Tibial artery (tissue), 4 donors: ENCODE measurements around the gene OPRM1.
"Not testable (repeated sequence)": the region's sequence is repeated elsewhere in the genome, so short reads cannot be mapped to it uniquely, and the experiment has no call there.

Source experiments
- DNase-seq, 2 donors: peaks; one replicate each; pipeline ENCODE4 v3.0.0-alpha.2; 2019
- H3K27ac ChIP-seq, 2 donors: fragments of 200-600 bp; sonication (generic) in 1 of 2; 1 replicate in 1 of 2; 2 replicates in 1 of 2; pipeline ENCODE4 v1.5.1; 2018 to 2019; ENCODE audit warnings: mild to moderate bottlenecking in 1 of 2
- H3K27me3 ChIP-seq, 2 donors: fragments of 200-600 bp; sonication (generic) in 1 of 2; one replicate each; pipeline versions ENCODE4 v1.5.1 to v1.6.0; 2016 to 2019
- H3K36me3 ChIP-seq, 3 donors: fragments of 200-600 bp; sonication (generic) in 2 of 3; one replicate each; pipeline ENCODE4 v1.5.1; 2016 to 2019; ENCODE audit warnings: mild to moderate bottlenecking in 2 of 3
- H3K4me1 ChIP-seq, 4 donors: fragments of 200-600 bp; sonication (generic) in 2 of 4; 1 replicate in 3 of 4; 2 replicates in 1 of 4; pipeline ENCODE4 v1.5.1; 2016 to 2019
- H3K4me3 ChIP-seq, 2 donors: fragments of 200-600 bp; sonication (generic) in 1 of 2; 1 replicate in 1 of 2; 2 replicates in 1 of 2; pipeline ENCODE4 v1.5.1; 2018 to 2019; ENCODE audit warnings: mild to moderate bottlenecking in 2 of 2
- H3K9me3 ChIP-seq, 3 donors: fragments of 200-600 bp; sonication (generic) in 1 of 3; one replicate each; pipeline ENCODE4 v1.5.1; 2016 to 2019
- intact Hi-C: fragments of 100-400 bp; cut with DNase I; formaldehyde crosslinking; loops from one replicate; pipeline ENCODE4 v1.15.0; 2023; ENCODE audit warnings: low total_unique reads
- TF ChIP-seq, protein P1 (sequence below), 2 experiments: fragments of 200-600 bp in 1 of 2; fragments of 450-650 bp in 1 of 2; IDR thresholded peaks; one replicate each; pipeline ENCODE4 v1.5.1; 2017 to 2019; ENCODE audit warnings: antibody characterized with exemption in 2 of 2, mild to moderate bottlenecking in 1 of 2, moderate library complexity in 1 of 2

The OPRM1 gene

GRCh38 chr6:154169193-154169847, 130.3 kb downstream of the OPRM1 start:
- intact Hi-C loops = no loop called here
- TF ChIP-seq, protein P1, sequence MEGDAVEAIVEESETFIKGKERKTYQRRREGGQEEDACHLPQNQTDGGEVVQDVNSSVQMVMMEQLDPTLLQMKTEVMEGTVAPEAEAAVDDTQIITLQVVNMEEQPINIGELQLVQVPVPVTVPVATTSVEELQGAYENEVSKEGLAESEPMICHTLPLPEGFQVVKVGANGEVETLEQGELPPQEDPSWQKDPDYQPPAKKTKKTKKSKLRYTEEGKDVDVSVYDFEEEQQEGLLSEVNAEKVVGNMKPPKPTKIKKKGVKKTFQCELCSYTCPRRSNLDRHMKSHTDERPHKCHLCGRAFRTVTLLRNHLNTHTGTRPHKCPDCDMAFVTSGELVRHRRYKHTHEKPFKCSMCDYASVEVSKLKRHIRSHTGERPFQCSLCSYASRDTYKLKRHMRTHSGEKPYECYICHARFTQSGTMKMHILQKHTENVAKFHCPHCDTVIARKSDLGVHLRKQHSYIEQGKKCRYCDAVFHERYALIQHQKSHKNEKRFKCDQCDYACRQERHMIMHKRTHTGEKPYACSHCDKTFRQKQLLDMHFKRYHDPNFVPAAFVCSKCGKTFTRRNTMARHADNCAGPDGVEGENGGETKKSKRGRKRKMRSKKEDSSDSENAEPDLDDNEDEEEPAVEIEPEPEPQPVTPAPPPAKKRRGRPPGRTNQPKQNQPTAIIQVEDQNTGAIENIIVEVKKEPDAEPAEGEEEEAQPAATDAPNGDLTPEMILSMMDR (IDR thresholded peaks at IDR 0.05) = no peak
- Histone ChIP-seq H3K9me3 (no peaks in the 10 kb centered on the region), H3K36me3 (no peaks in the 10 kb centered on the region), H3K4me1 (peaks cover 0 to 5% (median 2%) of the 10 kb centered on the region in 4 donors), H3K27me3 (no peaks in the 10 kb centered on the region), H3K27ac (no peak overlapping the region), H3K4me3 (no peak overlapping the region)
- DNase-seq = no peak

- Histone ChIP-seq H3K4me3 (no peak overlapping the region), H3K9me3 (no peaks in the 10 kb centered on the region), H3K27ac (no peak overlapping the region), H3K36me3 (no peaks in the 10 kb centered on the region), H3K4me1 (peaks cover 0 to under 1% (median 0%) of the 10 kb centered on the region in 4 donors), H3K27me3 (no peaks in the 10 kb centered on the region)
- intact Hi-C loops = no loop called here
- DNase-seq = no peak
- TF ChIP-seq, protein P1 (IDR thresholded peaks at IDR 0.05) = no peak
Observed at GRCh38 chr6:154170106-154170505, 131.1 kb downstream of the OPRM1 start.

- H3K9me3 ChIP-seq, H3K27me3 ChIP-seq, H3K4me1 ChIP-seq, H3K36me3 ChIP-seq, H3K4me3 ChIP-seq, intact Hi-C loops, DNase-seq, H3K27ac ChIP-seq: not testable (repeated sequence)
Observed at GRCh38 chr6:154172393-154172792, 133.4 kb downstream of the OPRM1 start.

DNA sequence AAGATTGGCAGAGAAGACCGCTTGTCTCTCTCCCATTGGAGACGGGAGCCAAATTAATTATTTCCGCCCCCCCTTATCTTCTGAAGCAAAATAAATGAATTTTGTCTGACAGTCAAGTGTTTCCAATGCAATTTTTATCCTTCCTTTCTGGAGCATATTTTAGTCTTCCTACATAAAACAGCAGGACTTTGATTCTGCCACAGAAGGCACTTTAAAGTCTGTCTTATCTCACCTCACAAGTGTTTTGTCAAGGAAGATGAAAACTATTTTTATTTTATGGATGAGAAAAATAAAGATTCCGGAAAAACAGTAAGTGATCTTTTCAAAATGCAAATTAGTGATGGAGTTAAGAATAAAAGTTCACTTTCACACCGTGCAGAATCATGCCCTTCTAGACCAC, 140.4 kb downstream of the OPRM1 start:
- TF ChIP-seq, protein P1 (IDR thresholded peaks at IDR 0.05) = no peak
- H3K4me3 ChIP-seq = no peak overlapping the region
- intact Hi-C loops = no loop called here
- H3K4me1 ChIP-seq = no peaks in the 10 kb centered on the region
- no peaks in the 10 kb centered on the region for H3K27me3 ChIP-seq
- no peak overlapping the region for H3K27ac ChIP-seq
- no peaks in the 10 kb centered on the region for H3K36me3 ChIP-seq
- no peak for DNase-seq
- H3K9me3 ChIP-seq = peaks cover 0 to 17% (median 0%) of the 10 kb centered on the region in 3 donors

DNA sequence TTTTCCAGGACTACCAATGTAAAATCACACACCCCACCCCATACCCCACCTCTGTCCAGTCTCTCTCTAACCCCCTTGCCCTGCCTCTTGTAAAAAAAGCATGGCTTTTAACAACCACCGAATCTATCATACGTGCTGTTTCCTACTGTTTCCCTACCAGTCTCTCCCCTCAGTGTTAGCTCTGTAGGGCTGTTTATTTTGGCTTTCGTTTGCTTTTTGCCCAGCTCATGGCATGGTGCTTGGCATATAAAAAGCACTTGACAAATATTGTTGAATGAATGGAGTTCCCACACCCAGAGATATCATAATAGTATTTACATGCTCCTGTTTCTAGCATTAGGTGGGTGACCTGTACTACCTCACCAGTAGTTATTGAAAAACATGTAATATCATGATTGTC, 148.2 kb downstream of the OPRM1 start:
- H3K27me3 ChIP-seq = no peaks in the 10 kb centered on the region
- peaks cover 0 to 12% (median 0%) of the 10 kb centered on the region in 3 donors for H3K9me3 ChIP-seq
- no peak for DNase-seq
- TF ChIP-seq, protein P1 (IDR thresholded peaks at IDR 0.05) = no peak
- H3K27ac ChIP-seq = no peak overlapping the region
- intact Hi-C loops = no loop called here
- no peaks in the 10 kb centered on the region for H3K36me3 ChIP-seq
- peaks cover 0 to 7% (median 0%) of the 10 kb centered on the region in 4 donors for H3K4me1 ChIP-seq
- H3K4me3 ChIP-seq = no peak overlapping the region

- Histone ChIP-seq H3K4me3 (no peak overlapping the region), H3K9me3 (peaks cover 0 to 10% (median 0%) of the 10 kb centered on the region in 3 donors), H3K27me3 (no peaks in the 10 kb centered on the region), H3K4me1 (peaks cover 0 to 7% (median 0%) of the 10 kb centered on the region in 4 donors), H3K36me3 (no peaks in the 10 kb centered on the region), H3K27ac (no peak overlapping the region)
- no peak for DNase-seq
- TF ChIP-seq, protein P1 (IDR thresholded peaks at IDR 0.05) = no peak
- intact Hi-C loops = no loop called here
Observed at GRCh38 chr6:154187714-154188113, 148.7 kb downstream of the OPRM1 start.
